HL-60 (cell line): ENCODE measurements around the gene AFTPH.

Experiments
- DNase-seq, 2 experiments: peaks; one replicate each; pipeline ENCODE4 v3.0.0-alpha.2; 2010 to 2020; ENCODE audit warnings: low read depth in 1 of 2, low spot score in 1 of 2
- H3K27ac ChIP-seq: fragments of 250-450 bp; sonication (Bioruptor Pico); replicated peaks from 2 replicates; pipeline ENCODE4 v1.5.1; 2020; ENCODE audit warnings: mild to moderate bottlenecking, moderate library complexity
- H3K27me3 ChIP-seq: fragments of 250-450 bp; sonication (Bioruptor Pico); 2 replicates; pipeline ENCODE4 v1.5.1; 2021; ENCODE audit warnings: mild to moderate bottlenecking, moderate library complexity; ENCODE audit not compliant: insufficient read depth, poor library complexity, severe bottlenecking
- H3K4me3 ChIP-seq: replicated peaks from 2 replicates; pipeline ENCODE4 v1.5.1; 2011; ENCODE audit warnings: mild to moderate bottlenecking, control low read depth, low read length; ENCODE audit not compliant: insufficient read depth
- GABPA ChIP-seq: IDR thresholded peaks from 2 replicates; pipeline ENCODE4 v1.6.1; 2012; ENCODE audit warnings: low read depth
- POLR2AphosphoS5 ChIP-seq: IDR thresholded peaks from 2 replicates; pipeline ENCODE4 v1.6.1; 2012; ENCODE audit warnings: low read depth
- SPI1 ChIP-seq: IDR thresholded peaks from 2 replicates; pipeline ENCODE4 v1.6.1; 2012; ENCODE audit warnings: low read depth, mild to moderate bottlenecking, borderline replicate concordance
- TF ChIP-seq, protein P1 (sequence below): IDR thresholded peaks from 2 replicates; pipeline ENCODE4 v1.6.1; 2012; ENCODE audit warnings: low read depth; ENCODE audit not compliant: insufficient replicate concordance
- TF ChIP-seq, protein P2 (sequence below): IDR thresholded peaks from one replicate; pipeline ENCODE4 v1.5.1; 2011; ENCODE audit warnings: low read length, control low read depth, inconsistent platforms; ENCODE audit not compliant: insufficient read depth

AFTPH gene

DNA sequence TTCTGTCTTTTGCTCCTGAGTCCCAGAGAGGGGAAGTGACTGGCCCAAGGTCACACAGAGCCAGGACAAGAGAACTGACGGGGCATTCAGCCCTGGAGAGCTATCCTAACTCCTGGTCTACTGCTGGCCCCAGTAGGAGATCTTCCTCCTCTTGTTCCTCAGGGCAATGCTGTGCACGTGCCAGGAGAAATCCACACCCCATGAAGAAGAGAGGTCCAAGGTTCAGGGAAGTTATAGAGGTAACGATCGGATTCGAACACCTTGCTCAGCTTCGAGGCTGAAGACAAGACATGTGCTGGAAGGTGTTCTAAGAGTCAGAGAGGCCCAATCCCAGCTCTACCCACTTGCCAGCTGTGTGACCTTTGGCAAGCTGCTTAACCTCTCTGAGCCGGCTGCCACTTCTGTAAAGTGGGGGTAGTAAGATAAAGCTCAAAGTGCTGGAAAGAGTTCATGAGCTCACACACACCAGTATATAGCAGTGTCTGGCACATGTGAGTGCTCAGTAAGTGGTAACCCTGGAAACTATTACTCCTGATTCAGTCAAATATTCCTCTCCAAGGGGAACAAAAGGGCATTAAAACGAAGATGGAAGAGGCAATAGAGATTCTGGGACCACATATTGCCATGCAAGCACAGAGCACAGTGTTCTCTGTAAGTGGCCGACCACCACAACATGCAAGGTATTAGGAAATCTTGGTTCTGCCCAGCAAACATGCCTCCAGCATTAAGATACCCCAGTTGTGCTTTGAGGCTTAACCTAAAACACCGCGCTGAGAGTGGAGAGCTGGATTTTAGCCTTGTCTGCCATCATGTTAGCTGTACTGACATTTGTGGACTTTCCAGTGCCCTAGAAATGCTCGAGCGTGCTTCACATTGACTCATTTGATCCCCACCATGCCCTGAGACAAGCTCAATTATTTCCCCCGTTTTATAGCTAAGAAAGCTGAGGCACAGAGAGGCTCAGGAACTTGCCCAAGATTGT, 104.0 kb downstream of the AFTPH start:
- TF ChIP-seq, protein P1, sequence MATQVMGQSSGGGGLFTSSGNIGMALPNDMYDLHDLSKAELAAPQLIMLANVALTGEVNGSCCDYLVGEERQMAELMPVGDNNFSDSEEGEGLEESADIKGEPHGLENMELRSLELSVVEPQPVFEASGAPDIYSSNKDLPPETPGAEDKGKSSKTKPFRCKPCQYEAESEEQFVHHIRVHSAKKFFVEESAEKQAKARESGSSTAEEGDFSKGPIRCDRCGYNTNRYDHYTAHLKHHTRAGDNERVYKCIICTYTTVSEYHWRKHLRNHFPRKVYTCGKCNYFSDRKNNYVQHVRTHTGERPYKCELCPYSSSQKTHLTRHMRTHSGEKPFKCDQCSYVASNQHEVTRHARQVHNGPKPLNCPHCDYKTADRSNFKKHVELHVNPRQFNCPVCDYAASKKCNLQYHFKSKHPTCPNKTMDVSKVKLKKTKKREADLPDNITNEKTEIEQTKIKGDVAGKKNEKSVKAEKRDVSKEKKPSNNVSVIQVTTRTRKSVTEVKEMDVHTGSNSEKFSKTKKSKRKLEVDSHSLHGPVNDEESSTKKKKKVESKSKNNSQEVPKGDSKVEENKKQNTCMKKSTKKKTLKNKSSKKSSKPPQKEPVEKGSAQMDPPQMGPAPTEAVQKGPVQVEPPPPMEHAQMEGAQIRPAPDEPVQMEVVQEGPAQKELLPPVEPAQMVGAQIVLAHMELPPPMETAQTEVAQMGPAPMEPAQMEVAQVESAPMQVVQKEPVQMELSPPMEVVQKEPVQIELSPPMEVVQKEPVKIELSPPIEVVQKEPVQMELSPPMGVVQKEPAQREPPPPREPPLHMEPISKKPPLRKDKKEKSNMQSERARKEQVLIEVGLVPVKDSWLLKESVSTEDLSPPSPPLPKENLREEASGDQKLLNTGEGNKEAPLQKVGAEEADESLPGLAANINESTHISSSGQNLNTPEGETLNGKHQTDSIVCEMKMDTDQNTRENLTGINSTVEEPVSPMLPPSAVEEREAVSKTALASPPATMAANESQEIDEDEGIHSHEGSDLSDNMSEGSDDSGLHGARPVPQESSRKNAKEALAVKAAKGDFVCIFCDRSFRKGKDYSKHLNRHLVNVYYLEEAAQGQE, result no peak
- Histone ChIP-seq H3K27ac (no peak overlapping the region), H3K27me3 (no peaks in the 10 kb centered on the region), H3K4me3 (no peak overlapping the region)
- no peak for DNase-seq

DNA sequence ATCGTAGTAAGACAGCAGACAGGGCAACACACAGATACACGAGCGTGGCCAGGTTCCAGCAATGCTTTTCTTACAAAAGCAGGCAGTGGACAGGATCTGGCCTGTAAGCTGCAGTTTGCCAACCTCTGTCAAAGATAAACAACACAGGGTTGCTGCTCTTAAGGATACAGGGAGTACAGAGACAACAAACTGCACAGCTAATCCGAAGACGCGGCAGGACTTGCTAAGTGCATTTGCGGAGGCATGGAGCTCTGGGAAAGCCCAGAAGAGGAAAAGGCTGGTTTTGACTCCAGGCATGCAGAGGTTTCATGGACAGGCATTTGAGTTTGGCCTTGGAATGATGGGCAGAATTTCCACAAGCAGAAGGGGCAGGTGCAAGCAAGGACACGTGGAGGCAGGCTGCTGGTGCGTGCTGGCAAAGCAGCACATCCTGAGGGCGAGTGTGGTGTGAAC, 105.2 kb downstream of the AFTPH start:
- Histone ChIP-seq H3K4me3 (no peak overlapping the region), H3K27me3 (no peaks in the 10 kb centered on the region), H3K27ac (no peak overlapping the region)
- no peak for DNase-seq
- TF ChIP-seq, protein P2, sequence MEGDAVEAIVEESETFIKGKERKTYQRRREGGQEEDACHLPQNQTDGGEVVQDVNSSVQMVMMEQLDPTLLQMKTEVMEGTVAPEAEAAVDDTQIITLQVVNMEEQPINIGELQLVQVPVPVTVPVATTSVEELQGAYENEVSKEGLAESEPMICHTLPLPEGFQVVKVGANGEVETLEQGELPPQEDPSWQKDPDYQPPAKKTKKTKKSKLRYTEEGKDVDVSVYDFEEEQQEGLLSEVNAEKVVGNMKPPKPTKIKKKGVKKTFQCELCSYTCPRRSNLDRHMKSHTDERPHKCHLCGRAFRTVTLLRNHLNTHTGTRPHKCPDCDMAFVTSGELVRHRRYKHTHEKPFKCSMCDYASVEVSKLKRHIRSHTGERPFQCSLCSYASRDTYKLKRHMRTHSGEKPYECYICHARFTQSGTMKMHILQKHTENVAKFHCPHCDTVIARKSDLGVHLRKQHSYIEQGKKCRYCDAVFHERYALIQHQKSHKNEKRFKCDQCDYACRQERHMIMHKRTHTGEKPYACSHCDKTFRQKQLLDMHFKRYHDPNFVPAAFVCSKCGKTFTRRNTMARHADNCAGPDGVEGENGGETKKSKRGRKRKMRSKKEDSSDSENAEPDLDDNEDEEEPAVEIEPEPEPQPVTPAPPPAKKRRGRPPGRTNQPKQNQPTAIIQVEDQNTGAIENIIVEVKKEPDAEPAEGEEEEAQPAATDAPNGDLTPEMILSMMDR, result no peak
- TF ChIP-seq POLR2AphosphoS5, result no peak

DNA sequence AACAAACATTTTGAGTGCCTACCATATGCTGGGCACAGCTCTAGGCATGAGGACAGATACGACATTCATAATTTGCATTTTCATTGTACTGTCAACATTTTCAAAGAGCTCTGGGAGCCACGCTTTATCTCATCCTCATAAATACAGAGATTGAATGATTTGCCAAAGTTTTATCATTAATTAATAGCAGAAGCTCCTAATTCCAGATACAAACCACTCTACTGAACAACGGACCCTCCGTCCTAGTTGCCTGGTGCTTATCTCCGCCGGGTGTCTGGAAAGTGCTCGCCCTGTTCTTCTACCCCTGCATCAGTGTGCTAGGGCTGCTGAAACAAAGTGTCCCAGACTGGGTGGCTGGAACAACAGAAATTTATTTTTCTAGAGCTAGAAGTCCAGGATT, 105.7 kb downstream of the AFTPH start:
- no peak for DNase-seq
- no peak overlapping the region for H3K4me3 ChIP-seq

DNA sequence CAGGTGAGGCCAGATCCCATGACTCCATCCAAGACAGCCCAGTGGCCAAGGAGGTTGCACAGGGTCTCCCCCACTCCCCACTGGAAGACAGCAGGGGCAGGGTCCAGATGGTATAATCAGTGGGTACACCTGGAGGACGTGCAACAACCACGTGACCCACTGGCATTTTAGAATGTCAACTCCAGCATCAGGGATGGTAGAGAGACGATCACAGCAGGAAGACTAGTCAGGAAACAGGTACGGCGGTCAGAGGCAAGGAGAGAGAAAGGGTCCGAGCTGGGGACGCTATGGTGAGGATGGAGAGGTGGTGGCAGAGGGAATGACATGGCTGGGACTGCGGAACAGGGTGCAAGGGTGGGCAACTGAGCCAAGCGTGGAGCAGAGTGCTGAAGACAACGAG, 106.6 kb downstream of the AFTPH start:
- no peak for DNase-seq
- H3K27ac ChIP-seq, result no peak overlapping the region
- H3K4me3 ChIP-seq, result no peak overlapping the region
- no peaks in the 10 kb centered on the region for H3K27me3 ChIP-seq
- TF ChIP-seq SPI1 (no peak), POLR2AphosphoS5 (no peak; the same call in 1 of the 2 replicates), GABPA (no peak)
- TF ChIP-seq, protein P1, result no peak
- TF ChIP-seq, protein P2, result no peak

More for the DNA sequence above, 105.7 kb downstream of the AFTPH start:
- H3K27me3 ChIP-seq, result no peaks in the 10 kb centered on the region
- TF ChIP-seq SPI1, result no peak
- TF ChIP-seq, protein P2, result no peak
- no peak for TF ChIP-seq POLR2AphosphoS5
- TF ChIP-seq GABPA, result no peak
- no peak overlapping the region for H3K27ac ChIP-seq
